ENCODE results near the gene NCOA3.

GRCh38 chr20:47573559-47573958 is 71.9 kb downstream of the NCOA3 start:
- TF ChIP-seq TAF1 (IDR thresholded peaks at IDR 0.05; ENCODE audit: low read depth) = no peak
- no peak for TF ChIP-seq EGR1 (IDR thresholded peaks at IDR 0.05)
- TF ChIP-seq MAX (IDR thresholded peaks at IDR 0.05) = no peak
- no peak for TF ChIP-seq RAD21 (IDR thresholded peaks at IDR 0.05; ENCODE audit: low read depth)
- TF ChIP-seq CEBPB (IDR thresholded peaks at IDR 0.05) = no peak

All from Ishikawa (cell line).